ENCODE results near the gene KCNJ13.

Gene KCNJ13

GRCh38 chr2:232802091-232802490, 25.7 kb upstream of the KCNJ13 start:
- DNase-seq (ENCODE audit: low spot score) = no peak
- in situ Hi-C loops (cut with MboI; ENCODE audit: low pct_unique_long_range_greater_than_20kb, low sequenced_read_pairs, unreplicated experiment) = no loop called here
- TF ChIP-seq CTCF (IDR thresholded peaks at IDR 0.05; ENCODE audit: extremely low read depth, insufficient read depth, missing control alignments) = no peak

GRCh38 chr2:232800166-232800565, 23.8 kb upstream of the KCNJ13 start:
- no peak for DNase-seq (ENCODE audit: low spot score)
- no peak for TF ChIP-seq CTCF (IDR thresholded peaks at IDR 0.05; ENCODE audit: extremely low read depth, insufficient read depth, missing control alignments)
- in situ Hi-C loops (cut with MboI; ENCODE audit: low pct_unique_long_range_greater_than_20kb, low sequenced_read_pairs, unreplicated experiment) = no loop called here

- DNase-seq (ENCODE audit: low spot score) = no peak
- no peak for TF ChIP-seq CTCF (IDR thresholded peaks at IDR 0.05; ENCODE audit: extremely low read depth, insufficient read depth, missing control alignments)
- in situ Hi-C loops (cut with MboI; ENCODE audit: low pct_unique_long_range_greater_than_20kb, low sequenced_read_pairs, unreplicated experiment) = no loop called here
Observed at GRCh38 chr2:232798187-232798586, 21.8 kb upstream of the KCNJ13 start.

- in situ Hi-C loops (cut with MboI; ENCODE audit: low pct_unique_long_range_greater_than_20kb, low sequenced_read_pairs, unreplicated experiment) = no loop called here
- DNase-seq (ENCODE audit: low spot score) = no peak
- no peak for TF ChIP-seq CTCF (IDR thresholded peaks at IDR 0.05; ENCODE audit: extremely low read depth, insufficient read depth, missing control alignments)
Observed at GRCh38 chr2:232795920-232796319, 19.6 kb upstream of the KCNJ13 start.

- no peak for TF ChIP-seq CTCF (IDR thresholded peaks at IDR 0.05; ENCODE audit: extremely low read depth, insufficient read depth, missing control alignments)
- DNase-seq (ENCODE audit: low spot score) = no peak
- in situ Hi-C loops (cut with MboI; ENCODE audit: low pct_unique_long_range_greater_than_20kb, low sequenced_read_pairs, unreplicated experiment) = no loop called here
Observed at GRCh38 chr2:232794981-232795380, 18.6 kb upstream of the KCNJ13 start.

- DNase-seq (ENCODE audit: low spot score) = no peak
- TF ChIP-seq CTCF (IDR thresholded peaks at IDR 0.05; ENCODE audit: extremely low read depth, insufficient read depth, missing control alignments) = no peak
- in situ Hi-C loops (cut with MboI; ENCODE audit: low pct_unique_long_range_greater_than_20kb, low sequenced_read_pairs, unreplicated experiment) = no loop called here
Observed at GRCh38 chr2:232793271-232793670, 16.9 kb upstream of the KCNJ13 start.

- no peak for TF ChIP-seq CTCF (IDR thresholded peaks at IDR 0.05; ENCODE audit: extremely low read depth, insufficient read depth, missing control alignments)
- in situ Hi-C loops (cut with MboI; ENCODE audit: low pct_unique_long_range_greater_than_20kb, low sequenced_read_pairs, unreplicated experiment) = no loop called here
Observed at GRCh38 chr2:232791518-232791917, 15.2 kb upstream of the KCNJ13 start.

More at GRCh38 chr2:232791518-232791917, 15.2 kb upstream of the KCNJ13 start:
- no peak for DNase-seq (ENCODE audit: low spot score)
